Measurements from ENCODE around the gene GBP2.
"Not testable (repeated sequence)": the region's sequence is repeated elsewhere in the genome, so short reads cannot be mapped to it uniquely, and the experiment has no call there.

GBP2 gene

DNA sequence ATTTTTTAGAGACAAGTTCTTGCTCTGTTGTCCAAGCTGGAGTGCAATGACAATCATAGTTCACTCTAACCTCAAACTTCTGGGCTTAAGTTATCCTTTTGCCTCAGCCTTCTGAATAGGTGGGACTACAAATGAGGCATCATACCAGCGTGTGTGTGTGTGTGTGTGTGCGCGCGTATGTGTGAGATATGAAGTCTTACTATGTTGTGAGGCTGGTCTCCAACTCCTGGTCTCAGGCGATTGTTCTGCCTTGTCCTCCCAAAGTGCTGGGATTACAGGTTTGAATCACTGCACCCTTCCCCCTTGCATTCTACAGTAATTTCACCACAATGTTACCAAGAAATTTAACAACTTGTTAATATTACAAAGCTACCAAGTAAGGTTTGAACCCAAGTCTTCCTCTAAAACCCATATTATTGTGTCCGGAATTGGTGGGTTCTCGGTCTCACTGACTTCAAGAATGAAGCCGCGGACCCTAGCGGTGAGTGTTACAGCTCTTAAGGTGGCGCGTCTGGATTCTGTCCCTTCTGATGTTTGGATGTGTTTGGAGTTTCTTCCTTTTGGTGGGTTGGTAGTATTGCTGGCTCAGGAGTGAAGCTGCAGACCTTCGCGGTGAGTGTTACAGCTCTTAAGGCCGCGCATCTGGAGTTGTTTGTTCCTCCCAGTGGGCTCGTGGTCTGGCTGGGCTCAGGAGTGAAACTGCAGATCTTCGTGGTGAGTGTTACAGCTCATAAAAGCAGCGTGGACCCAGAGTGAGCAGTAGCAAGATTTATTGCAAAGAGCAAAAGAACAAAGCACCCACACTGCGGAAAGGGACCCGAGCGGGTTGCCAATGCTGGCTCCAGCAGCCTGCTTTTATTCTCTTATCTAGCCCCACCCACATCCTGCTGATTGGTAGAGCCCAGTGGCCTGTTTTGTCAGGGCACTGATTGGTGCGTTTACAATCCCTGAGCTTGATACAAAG lies 970 bp upstream of the GBP2 start:
- peak; percentile 78 for DNase-seq

DNA sequence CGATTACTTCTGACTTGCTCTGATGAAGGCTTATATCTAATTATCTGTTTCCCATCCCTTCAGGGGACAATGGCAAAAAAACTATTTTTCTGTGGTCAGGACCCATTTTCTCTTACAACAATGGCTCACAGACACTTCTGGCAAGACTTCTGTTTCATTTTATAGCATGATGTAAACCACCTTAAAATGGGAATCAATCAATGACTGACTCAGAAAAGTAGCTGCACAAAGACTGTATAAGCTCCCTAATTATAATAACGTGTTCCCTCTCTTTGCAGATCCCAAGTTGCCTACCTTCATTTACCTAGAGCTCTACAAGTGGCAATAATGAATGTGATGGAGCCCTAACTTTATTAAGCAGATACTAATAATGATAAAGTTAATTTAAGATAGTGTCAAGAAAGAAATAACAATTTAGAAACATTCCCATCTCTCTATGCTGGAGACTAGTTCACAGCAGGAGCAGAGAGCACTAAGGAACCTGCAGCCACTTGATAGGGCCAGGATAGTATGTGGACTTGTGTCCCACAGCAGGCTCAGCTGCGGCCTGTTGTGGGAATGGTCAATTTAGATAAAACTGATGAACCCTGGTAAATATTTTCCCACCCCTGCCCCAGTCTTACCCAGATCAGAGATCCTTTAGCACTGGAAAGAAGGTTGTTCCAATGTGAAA lies 538 bp downstream of the GBP2 start:
- no peak for DNase-seq

DNA sequence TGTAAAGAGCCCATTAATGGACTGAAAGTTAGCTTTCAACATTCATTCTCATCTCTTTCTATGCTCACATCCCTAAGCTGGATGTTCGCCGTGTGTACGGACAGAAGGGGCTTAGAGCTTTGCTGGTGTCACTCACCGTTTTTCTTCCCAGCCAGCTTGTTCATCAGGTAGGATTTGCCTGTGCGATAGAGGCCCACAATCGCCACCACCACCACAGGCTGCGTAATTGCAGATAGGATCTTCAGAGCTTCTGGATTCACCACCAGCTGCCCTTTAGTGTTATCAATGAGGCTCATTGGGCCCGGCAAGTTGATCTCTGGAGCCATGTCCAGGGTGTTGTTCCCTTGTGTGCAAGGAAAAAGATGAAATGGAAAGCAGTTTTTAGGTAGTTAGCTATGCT lies 4.3 kb downstream of the GBP2 start:
- DNase-seq = no peak

DNA sequence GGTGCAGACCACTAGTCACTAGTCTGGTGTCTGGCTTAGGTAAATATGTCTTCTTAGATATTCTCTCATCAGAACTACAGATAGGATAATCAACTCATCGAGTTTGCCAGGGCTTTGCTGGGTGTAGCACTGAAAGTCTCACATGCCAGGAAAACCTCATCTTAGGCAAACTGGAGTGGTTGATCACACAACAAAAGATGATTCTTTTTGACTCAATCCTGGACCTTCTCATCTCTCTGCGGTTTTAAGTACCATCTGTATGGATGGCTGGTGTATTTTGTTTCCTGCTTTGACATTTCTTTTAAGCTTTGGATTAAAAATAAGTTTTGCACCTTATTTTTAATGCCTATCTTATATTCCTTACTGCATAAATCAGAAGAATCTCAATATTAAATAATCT lies 11.3 kb downstream of the GBP2 start:
- no peak for DNase-seq

DNA sequence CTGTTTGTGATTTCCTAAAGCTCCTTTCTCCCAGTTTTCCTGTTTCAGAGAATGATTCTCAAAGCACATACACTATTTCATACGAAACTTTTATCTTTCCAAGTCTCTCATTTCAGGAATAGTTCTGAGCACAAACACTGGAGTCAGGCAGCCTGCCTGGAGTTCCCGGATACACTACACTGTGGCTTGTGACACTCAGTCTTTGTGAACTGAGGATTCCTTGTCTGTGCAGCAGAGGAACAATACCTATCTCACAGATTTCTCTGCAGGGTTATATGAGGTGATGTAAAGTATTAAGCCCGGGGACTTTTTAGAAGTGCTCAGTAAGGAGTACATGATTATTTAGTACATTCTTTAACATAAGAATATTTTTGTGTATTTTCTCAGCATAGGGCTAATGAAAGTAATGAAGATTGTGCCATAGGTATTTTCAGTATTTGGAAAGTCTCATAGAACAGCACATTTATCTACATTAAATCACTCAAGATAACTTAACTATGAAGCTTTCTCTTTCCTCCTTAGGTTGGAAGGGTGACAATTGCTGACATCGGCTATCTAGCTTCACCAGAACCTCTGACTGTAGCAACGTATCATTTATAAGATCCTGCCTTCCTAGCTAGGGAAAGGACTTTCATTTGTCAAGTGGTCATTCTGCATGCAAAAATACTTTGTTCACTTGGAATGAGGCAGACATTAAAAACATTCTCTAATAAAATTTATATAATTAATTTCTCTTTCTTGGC lies 12.9 kb downstream of the GBP2 start:
- no peak for DNase-seq

DNA sequence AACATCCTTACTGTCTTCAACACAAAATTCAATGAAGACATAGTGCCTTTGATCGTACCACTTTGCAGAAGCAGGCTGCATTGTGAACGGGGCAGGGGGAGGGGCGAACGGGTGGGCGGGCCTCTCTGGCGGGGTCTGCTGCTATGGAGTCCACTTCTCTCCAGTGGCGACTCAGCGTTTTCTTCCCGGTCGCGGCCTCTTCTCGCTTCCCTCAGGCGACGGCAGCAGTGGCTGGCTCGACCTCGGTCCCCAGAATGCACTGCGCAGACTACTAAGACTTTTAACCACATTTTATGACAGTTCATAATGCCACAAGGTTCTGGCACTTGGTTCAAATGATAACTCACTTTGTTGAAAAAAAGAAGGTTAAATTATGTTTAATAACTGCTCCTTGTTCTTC lies 21.2 kb downstream of the GBP2 start:
- DNase-seq = no peak

DNA sequence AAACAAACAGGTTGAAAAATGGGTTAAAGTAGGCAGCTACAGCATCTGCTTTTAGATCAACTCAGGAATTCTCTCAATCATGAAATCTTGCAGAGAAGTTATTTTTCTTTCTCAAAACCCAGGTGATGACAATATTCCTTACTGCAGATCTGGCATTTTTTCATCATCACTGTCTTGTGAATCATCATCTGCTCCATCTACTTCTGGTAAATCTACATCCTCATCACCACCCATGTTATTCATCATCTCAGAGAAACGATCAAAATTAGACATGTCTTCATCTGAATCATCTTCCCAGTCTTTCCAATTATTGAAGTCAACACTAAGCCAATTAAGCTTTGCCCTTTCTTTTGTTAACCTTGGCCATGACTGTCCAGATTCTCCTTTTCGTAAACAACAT lies 21.8 kb downstream of the GBP2 start:
- DNase-seq = no peak

DNA sequence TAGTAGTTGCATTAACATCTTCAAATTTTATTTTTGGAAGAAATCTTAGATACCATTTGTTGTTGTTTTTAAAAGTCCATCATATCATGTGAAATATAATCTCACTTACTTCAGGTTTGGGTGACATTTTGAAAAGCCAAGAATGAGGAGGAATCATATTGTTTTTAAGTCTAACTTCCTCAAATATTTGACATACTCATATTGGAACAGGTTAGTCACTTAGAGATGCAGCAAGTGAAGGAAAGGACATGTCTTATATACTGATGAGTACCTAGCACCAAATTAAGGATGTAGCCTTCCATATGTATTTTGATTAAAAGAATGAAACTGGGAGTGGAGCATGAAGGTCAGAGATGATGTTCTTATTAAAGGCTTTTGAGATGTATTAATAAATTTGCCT lies 23.9 kb downstream of the GBP2 start:
- no peak for DNase-seq

DNA sequence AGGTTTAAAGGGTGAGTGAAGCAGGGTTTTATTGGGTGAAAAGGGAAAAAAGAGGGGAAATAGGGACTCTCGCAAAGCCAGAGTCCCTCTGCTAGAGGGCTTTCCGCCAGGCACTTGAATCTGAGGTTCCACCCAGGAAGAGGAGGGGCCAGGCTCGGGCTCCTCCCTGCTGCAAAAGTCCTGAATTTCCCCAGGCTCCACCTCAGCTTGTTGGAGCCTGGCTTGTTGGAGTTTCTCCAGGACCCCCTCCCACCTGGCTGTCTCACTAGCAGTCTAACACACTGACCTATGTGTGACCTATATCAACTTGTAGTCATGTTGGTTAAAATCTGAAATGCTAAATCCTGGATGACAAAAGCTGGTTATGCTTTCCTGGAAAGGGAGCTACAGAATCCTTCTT lies 25.5 kb downstream of the GBP2 start:
- no peak for DNase-seq

DNA sequence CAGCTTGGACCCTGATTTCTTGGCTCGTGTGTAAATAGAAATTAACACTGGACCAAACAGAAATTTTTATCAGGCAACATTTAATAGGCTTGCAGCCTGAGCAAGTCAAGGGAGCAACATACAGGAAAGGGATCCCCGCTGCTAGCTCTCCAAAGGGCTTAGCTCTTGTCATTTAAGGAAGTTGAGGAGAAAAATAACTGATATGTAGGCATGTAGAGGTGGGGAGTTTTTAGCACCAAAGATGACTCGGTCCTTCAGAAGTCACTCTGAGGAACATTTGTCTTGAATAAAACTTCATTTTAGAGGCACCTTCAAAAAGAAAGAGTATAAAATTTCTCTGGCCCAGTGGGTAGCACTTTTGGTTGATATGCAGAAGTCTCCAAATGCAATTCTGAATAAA lies 27.1 kb downstream of the GBP2 start:
- no peak for DNase-seq

DNA sequence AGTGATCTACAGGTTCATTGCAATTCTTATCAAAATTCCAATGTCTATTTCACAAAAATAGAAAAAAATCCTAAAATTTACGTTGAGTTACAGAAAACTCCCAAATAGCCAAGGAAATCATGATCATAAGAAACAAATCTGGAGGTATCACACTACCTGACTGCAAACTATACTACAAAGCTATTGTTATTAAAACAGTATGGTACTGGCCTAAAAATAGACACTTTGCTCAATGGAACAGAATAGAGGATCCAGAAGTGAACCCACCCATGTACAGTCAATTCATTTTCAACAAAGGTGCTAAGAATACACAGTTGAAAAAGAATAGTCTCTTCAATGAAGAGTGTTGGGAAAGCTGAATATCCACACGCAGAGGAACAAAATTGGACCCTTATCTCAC lies 30.2 kb downstream of the GBP2 start:
- no peak for DNase-seq

DNA sequence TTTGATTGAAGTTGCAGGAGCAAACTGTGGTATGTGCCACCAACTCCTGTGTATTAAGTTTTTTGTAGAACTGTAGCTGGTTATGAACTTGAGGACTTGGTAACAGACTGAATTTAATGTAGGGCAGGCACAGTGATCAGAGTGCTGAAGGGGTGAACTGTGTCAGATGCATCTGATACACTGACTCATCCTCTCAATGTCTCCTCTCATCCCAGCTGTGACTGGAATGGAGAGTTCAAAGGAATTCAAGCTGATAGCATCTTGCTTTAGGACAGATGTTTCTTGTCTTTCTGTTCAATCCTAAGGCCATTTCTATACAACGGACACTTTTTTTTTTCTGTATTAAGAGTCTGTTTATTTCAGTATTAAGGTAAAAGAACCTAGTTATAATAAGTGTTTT lies 36.0 kb downstream of the GBP2 start:
- no peak for DNase-seq

DNA sequence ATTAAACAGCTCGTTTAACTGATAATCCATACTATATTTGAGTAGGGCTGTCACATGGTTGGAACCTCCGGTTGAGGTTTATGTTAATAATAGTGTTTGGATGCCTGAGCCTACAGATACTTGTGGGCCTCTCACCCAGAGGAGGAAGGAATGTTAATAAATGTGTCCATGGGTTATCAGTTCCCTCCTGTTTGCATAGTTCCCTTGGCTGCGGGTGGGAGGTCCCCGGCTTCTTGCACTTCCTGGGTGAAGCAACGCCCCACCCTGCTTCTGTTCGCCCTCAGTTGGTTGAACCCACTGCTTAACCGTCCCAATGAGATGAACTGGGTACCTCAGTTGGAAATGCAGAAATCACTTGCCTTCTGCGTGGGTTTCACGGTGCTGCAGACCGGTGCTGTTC lies 37.3 kb downstream of the GBP2 start:
- no peak for DNase-seq

DNA sequence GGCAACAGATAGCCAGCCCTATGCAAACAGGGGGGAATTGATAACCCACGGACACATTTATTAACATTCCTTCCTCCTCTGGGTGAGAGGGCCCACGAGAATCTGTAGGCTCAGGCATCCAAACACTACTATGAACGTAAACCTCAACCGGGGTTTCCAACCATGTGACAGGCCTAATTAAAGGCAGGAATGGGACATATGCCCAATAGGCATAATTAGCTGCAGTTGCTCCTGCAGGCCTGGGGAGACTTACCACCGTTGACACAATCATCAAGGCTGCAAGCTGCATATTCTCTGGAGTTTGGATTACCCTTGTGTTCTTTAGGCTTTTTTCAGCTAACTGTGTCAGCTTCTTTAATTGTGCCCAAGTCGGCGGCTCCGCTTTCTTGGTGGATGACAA lies 38.7 kb downstream of the GBP2 start:
- DNase-seq = no peak

DNA sequence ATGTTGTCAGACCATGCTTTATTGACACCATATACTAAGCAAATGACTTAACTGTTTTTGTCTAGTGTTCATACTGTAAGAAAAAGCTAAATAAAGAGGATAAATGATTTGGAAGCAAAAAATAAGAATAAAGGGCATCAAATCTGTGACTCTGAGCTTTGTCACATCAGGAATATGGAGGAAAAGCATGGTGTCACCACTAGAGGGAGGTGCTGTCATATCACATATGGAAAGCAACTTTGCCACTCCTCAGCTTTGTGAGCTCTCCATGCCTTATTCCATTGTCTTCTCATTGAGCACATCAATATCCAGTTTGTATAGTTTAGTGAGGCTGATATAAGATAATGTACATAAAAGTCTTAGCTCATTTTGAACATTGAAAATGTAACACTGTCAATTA lies 40.1 kb downstream of the GBP2 start:
- DNase-seq = peak; percentile 27

DNA sequence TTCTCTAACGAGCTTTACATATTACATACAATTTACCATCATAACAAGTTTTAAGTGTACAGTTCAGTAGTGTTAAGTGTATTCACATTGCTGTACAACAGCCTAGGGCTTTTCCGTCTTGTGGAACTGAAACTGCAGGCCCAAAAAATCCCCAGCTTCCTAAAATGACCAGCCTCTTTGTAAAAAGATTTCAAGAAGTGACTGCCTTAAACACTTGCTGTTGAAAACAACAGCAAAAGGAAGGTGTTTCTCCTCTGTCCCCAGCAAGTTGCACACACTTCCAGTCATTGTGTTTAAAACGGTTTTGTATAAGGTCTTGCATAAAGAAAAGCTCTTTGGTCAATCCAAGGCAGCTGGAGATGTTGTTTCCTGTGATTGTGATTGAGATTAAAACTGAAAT lies 44.9 kb downstream of the GBP2 start:
- DNase-seq = no peak

DNA sequence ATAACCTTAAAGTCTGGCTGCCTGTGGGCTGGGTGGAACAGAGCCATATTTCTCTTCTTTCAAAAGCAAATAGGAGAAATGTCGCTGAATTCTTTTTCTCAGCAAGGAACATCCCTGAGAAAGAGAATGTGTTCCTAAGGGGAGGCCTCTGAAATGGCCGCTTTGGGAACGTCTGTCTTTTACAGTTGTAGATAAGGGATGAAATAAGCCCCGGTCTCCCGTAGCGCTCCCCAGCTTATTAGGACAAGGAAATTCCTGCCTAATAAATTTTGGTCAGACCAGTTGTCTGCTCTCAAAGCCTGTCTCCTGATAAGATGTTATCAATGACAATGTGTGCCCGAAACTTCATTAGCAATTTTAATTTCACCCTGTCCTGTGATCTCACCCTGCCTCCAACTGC lies 45.8 kb downstream of the GBP2 start:
- not testable (repeated sequence) for DNase-seq

DNA sequence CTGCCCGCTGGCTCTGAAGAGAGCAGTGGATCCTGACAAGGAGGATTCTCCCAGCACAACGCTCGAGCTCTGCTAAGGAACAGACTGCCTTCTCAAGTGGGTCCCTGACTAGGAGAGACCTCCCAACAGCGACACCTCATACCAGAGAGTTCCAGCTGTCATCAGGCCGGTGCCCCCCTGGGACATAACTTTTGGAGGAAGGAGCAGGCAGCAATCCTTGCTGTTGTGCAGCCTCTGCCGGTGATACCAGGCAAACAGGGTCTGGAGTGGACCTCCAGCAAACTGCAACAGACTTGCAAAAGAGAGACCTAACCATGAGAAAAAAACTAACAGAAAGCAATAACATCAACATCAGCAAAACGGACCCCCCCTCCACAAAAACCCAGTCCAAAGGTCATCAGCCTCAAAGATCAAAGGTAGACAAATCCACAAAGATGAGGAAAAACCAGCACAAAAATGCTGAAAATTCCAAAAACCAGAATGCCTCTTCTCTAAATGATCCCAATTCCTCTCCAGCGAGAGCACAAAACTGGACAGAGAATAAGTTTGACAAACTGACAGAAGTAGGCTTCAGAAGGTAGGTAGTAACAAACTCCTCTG lies 53.3 kb downstream of the GBP2 start:
- DNase-seq = not testable (repeated sequence)

DNA sequence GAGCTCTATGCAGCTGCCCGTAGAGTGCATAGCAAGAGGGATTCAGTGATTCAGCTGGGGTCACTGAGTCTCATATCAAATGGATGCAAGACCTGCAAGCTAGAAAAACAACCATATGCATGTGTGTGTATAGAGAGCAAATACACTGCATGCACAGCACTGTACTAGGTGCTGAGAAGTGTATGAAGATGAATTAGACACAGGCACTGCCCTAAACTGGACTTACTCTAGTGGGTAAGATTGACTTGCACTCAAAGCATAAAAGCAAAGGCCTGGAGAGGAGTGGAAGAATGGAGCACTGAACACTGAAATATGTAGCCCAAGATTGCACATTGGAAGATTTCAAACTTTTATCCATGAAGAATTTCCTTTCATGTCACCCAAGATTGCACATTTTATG lies 55.4 kb downstream of the GBP2 start:
- DNase-seq = no peak

DNA sequence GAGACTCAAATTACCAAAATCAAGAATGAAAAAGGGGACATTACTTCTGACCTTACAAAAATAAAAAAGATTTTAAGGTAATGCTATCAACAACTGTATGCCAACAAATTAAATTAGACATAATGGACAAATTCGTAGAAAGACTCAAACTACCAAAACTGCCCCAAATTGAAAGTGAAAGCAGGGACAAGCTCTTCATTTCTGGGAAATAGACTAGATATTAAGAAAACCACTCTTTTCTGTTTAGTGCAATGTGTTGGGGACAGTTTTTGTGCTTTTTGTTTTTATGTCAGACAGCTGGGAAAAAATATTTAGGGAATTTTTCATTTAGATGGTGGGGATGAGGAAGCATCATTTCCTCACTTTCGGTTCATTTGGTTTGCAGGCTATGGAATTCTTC lies 56.0 kb downstream of the GBP2 start:
- no peak for DNase-seq

DNA sequence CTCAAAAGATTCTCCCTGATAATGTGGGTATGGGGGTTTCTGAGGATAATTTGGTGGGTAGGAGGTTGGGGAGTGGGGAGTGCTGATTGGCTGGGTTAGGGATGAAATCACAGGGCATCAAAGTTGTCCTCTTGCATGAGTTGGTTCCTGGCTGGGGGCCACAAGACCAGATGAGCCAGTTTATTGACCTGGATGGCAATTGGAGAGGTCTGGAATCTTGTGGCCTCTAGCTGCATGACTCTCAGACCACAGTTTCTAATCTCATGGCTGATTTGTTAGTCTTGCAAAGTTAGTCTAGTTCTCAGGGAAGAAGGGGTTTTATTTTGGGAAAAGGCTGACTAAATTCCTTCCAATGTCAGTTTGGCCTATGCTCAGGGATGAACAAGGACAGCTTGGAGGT lies 57.6 kb downstream of the GBP2 start:
- DNase-seq = no peak

DNA sequence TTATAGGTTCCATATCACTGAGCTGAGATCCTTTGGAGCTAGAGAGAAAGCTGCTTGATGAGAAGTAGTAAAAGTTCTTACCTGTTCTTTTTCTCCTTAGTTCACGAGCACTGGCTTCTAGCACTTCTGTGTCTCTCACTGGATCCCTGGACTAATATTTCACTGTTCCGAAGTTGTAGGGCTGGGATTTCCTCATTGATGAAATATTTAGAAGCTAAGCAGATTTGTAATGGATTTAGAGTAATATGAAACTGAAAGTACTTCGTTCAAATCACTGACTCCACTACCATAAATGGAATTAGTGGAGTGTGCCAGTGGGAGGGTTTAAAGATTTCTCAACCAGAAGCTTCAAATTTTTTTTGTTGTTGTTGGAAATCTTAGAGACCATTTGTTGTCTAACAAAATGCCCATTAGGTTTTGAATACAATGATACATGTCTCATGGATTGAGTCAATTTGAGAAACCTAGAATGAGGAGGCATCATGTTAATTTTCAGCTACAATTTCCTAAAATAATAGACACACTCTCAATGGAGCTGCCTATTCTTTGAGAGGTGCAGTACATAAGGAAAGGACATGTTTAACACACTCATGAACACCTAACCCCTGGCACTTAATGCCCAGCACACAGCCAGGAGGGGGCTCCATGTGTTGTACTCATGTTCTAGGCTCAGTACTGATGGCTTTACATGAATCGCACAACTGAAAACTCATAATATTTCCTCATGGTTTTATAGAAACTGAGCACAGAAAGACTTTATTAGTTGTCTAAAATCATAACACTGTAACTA lies 60.6 kb downstream of the GBP2 start, which contains the start of gene GBP1:
TSS of gene GBP1 (minus strand) at position 130 of the 790 bp plus-strand sequence. CDS start 1,974 bp downstream, outside the sequence.
- no peak for DNase-seq
